Activated CD4-positive, alpha-beta T cell treated with anti-CD3 and anti-CD28 coated beads for 1 hour (primary cell): Measurements from ENCODE around the gene EXOC4.

Source experiments
- DNase-seq: peaks from one replicate; pipeline ENCODE4 v3.0.0-alpha.2; 2020

The EXOC4 gene

DNA sequence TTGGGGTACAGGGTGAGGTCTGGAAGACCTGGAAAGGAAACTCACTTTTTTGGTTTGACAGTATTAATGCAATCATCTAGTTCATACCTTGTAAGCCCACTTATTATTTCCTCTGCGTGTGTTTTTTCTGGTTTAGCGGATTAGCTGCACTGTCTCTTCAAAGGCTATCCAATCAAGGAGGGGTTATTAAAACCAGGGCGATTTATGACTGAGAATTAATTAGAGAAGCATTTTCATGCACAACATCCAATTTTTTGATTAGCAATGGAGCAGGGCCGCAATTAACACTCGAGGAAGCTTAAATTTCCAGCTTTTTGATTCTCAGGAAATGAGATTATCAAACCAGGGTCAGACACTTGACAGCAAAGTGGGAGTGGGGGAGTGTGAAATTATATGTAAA is 248.9 kb downstream of the EXOC4 start:
- no peak for DNase-seq

- no peak for DNase-seq
Observed at GRCh38 chr7:133502498-133502897, 249.6 kb downstream of the EXOC4 start.

GRCh38 chr7:133502972-133503371 is 250.1 kb downstream of the EXOC4 start:
- DNase-seq = no peak

DNA sequence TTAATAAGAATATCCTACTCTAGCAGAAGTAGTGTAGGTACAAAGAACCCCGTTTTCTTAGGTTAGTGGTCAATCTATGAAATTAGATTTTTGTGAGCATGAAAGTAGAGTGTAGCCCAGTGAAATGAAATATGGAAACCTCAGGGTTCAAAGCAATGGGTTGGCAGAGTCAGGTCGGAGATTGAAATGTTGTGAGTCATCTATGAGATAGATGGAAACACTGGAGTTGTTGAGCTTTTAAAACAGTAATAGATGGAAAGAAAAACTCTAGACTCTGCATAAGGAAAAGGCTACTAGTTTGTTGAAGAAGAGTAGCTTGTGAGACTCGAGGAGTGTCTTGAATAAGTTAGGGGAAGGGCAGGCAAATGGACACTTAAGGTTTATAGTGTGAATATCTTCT is 251.9 kb downstream of the EXOC4 start:
- DNase-seq = no peak

- no peak for DNase-seq
Observed at GRCh38 chr7:133509822-133510221, 256.9 kb downstream of the EXOC4 start.

GRCh38 chr7:133510326-133511055 is 257.6 kb downstream of the EXOC4 start:
- no peak for DNase-seq

- DNase-seq = no peak
Observed at GRCh38 chr7:133511252-133511651, 258.4 kb downstream of the EXOC4 start.

DNA sequence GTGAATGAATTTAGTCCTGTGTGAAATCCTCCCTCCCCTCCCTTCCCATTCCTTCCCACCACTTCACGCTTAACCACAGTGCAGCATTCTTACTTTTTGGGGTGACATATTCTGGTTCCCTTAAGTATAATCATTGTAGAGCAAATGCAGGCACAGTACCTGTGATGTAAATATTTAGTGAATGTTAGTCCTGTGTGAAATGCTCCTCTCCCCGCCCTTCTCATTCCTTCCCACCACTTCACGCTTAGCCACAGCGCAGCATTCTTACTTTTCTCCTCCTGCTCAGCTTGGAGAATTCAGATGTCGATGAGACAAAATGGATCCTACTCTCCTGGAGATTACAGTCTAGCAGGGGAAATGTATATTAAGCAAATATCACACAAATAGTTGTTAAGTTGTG is 258.8 kb downstream of the EXOC4 start:
- no peak for DNase-seq

DNA sequence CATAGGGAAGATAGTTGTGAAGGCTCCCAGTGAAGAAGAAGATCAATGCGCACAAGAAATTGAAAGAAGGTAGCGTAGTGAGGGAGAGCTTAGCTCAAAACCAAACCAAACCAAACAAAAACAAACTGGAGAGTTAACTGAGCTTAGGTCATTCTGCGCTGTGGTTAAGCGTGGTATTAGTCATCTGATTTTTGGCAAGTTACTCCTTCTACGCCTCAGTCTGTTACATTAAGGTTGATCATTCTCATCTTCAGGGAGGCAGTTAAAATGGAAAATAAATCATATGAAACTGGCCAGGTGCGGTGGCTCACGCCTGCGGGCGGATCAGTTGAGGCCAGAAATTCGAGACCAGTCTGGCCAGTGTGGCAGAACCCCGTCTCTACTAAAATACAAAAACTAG is 259.7 kb downstream of the EXOC4 start:
- DNase-seq = no peak

GRCh38 chr7:133513608-133514007 is 260.7 kb downstream of the EXOC4 start:
- no peak for DNase-seq

GRCh38 chr7:133514551-133514950 is 261.7 kb downstream of the EXOC4 start:
- DNase-seq = no peak

- no peak for DNase-seq
Observed at GRCh38 chr7:133517766-133518165, 264.9 kb downstream of the EXOC4 start.

DNA sequence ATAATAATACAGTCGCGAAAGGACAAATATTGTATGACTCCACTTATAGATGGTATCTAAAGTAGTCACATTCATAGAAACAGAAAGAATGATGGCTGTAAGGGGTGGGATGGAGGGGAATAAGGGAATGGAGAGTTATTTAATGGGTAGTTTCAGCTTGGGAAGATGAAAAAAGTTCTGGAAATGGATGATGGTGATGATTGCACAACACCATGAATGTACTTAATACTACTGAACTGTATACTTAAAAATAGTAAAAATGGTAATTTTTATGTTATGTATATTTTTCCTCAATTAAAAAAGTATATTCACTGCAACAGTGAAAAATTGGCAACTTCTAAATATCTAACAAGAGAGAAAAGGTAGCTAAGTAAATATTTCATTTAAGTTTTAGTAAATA is 265.8 kb downstream of the EXOC4 start:
- DNase-seq = no peak

- DNase-seq = no peak
Observed at GRCh38 chr7:133520248-133520647, 267.4 kb downstream of the EXOC4 start.

GRCh38 chr7:133522501-133522900 is 269.6 kb downstream of the EXOC4 start:
- no peak for DNase-seq

DNA sequence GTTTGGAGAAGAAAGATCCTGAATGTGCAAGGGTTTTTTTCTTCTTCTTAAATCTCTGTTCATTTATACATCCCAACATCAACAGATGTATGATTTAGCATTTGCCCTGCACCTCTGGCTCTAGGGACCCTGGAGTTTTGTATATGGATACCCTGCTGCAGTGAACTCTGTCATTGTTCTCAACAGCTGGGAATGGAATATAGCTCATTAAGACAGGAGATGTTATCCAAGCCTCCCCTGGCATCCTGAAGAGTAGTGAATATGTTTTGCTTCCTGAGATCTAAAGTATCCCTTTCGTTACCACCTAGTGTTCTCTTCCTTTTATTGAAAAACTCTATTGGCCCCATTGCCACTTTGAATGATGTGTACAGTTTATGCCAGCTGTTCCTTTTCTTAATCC is 275.9 kb downstream of the EXOC4 start:
- DNase-seq = no peak

GRCh38 chr7:133529861-133530260 is 277.0 kb downstream of the EXOC4 start:
- no peak for DNase-seq

DNA sequence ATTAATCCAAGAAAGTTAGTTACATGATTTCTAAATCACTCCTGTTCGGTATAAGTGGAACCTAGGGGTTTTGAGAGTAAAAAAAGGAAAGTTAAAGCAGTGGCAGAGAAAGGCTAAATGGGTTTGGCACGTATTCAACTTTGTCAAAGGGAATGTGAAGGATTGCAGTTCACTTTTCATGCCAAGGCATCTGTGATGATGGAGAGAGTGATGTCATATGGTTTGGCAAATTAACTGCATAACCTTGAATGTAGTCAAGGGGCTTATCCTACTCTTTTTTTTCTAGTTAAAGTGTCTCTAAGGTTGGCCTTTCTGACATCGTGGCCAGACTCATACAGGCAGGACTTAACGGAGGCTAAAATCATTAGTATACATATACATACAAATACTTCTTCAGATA is 277.8 kb downstream of the EXOC4 start:
- DNase-seq = no peak

DNA sequence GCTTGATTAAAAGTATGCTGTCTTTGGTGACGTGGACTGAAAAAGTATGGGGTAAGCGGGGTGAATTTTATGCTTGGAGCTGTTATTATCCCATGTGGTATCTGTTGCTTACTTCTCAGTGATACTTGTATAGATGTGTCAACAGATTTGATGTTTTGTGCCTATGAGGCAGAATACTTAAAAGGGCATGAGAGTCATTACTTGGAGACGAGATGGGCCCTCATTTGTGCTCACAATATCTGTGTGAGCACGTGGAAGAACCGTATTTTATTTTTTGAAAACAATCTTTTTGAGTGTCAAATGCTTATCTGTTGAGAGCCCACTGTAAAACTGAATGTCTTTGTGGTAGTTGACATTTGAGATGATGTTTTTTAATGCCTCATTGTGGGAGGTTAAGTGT is 281.9 kb downstream of the EXOC4 start:
- no peak for DNase-seq

DNA sequence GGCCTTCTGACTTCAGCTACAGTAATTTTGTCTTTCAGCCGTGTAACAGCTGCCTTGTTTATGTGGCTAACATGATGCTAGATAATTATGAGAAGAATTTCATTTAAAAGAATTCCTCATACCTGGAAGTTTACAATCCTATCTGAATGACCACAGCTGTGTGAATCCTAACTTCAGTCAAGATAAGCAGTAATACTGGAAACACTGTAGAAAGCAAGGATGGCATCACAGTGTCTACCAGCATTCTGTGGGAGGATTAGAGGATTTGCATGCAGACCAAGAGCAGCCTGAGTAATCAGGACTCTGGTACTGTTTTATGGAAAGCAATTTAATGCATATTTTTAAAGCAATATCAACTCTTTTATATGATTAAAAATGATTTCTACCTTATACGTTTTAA is 282.4 kb downstream of the EXOC4 start:
- DNase-seq = no peak

DNA sequence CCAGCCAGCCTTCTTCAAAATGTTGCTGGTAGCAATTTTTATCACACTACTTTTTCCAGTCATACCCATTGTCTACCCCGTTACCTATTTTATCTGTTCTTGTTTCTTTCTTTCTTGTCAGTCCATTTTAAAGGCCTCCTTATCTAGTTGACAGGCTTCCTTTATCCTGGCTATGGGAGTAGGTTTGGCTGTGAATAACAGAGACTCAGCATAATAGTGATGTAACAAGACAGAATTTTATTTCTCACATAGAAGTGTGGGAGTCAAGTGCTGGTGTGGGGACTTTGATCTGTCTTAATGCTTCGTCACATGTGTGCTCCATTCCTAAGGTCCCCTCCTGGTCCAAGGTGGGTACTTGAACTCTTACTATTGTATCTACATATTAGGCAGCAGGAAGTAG is 283.6 kb downstream of the EXOC4 start:
- DNase-seq = no peak

- DNase-seq = no peak
Observed at GRCh38 chr7:133539016-133539415, 286.1 kb downstream of the EXOC4 start.

- DNase-seq = no peak
Observed at GRCh38 chr7:133540096-133540860, 287.4 kb downstream of the EXOC4 start.

DNA sequence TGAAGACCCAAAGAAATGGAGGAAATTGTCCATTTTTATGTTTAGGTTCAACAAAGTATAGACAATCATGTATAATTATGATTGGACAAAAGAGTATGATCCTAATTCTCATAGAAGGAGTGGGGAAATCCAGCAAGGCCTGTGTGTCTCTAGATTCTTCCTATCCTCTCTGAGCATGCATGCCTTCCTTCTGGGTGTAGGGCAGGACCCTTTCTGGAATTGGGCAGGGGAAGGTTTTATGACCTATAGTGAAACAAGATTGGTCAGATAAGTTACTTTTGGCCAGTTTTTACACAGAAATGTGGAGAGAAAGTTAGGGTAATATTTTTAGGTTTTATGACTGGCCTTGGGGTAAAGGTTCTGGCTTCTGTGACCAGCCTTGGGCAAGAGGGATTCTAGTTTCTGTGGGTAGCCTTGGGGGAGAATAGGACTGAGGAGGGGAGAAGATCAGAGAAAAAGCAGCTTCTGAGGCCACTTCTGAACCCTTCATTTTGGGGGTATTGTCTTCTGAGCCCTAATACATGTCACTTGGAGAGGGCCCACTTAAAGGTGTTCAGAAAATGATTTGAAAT is 289.4 kb downstream of the EXOC4 start:
- DNase-seq = no peak
